ENCODE data around the gene ATP8A1. TPM values are rescaled to one million over a fixed set of nuclear protein-coding genes. Genes with fewer than 3 reads are reported as not detected.
"Not testable (repeated sequence)": the region's sequence is repeated elsewhere in the genome, so short reads cannot be mapped to it uniquely, and the experiment has no call there.

ATP8A1 gene
- total RNA-seq, 2 experiments from 2014 or later = 80.0 to 141 TPM

GRCh38 chr4:42381666-42382065 is 275.2 kb downstream of the ATP8A1 start:
- no peak overlapping the region for H3K4me3 ChIP-seq (ENCODE audit: low read depth, low read length, poor library complexity, severe bottlenecking)
- CTCF ChIA-PET (ENCODE audit: unreplicated experiment) = no interaction called here

GRCh38 chr4:42377497-42377896 is 279.4 kb downstream of the ATP8A1 start:
- no TSS peak for BruUV-seq (replicated peaks)
- H4K20me1 ChIP-seq (ENCODE audit: insufficient read depth, low read length) = no peaks in the 10 kb centered on the region
- H3K9me3 ChIP-seq (ENCODE audit: low read length) = no peaks in the 10 kb centered on the region
- TF ChIP-seq CTCF (conservative IDR thresholded peaks at IDR 0.05; ENCODE audit: low read length) (no peak), EZH2phosphoT487 (IDR thresholded peaks at IDR 0.05; ENCODE audit: borderline replicate concordance, low read depth, low read length) (no peak)
- no peaks in the 10 kb centered on the region for H3K9me2 ChIP-seq (ENCODE audit: insufficient read depth, low read length)
- H3K4me3 ChIP-seq (ENCODE audit: low read depth, low read length, poor library complexity, severe bottlenecking) = no peak overlapping the region
- intact Hi-C loops (cut with micrococcal nuclease; ENCODE audit: unreplicated experiment) = no loop called here
- no peaks in the 10 kb centered on the region for H3K36me3 ChIP-seq (ENCODE audit: insufficient read depth, low read length)
- H3K4me1 ChIP-seq (ENCODE audit: insufficient read depth, low read length, poor library complexity, severe bottlenecking) = no peaks in the 10 kb centered on the region
- no peak for DNase-seq (ENCODE audit: low spot score)
- ChIA-PET POLR2A (no interaction called here), CTCF (ENCODE audit: unreplicated experiment) (no interaction called here)
- H3K79me2 ChIP-seq (ENCODE audit: insufficient read depth, low read depth, low read length) = no peaks in the 10 kb centered on the region
- no peak overlapping the region for H3K27ac ChIP-seq (ENCODE audit: low read depth, low read length, poor library complexity, severe bottlenecking)
- H3K4me2 ChIP-seq (ENCODE audit: low read length) = no peak overlapping the region
- no peak overlapping the region for H2AFZ ChIP-seq (ENCODE audit: low read length)

More at GRCh38 chr4:42381666-42382065, 275.2 kb downstream of the ATP8A1 start:
- intact Hi-C loops (cut with micrococcal nuclease; ENCODE audit: unreplicated experiment) = no loop called here
- Histone ChIP-seq H2AFZ (ENCODE audit: low read length) (no peak overlapping the region), H3K9me2 (ENCODE audit: insufficient read depth, low read length) (no peaks in the 10 kb centered on the region; the same call in 1 of the 2 replicates), H3K4me2 (ENCODE audit: low read length) (no peak overlapping the region), H3K4me1 (ENCODE audit: insufficient read depth, low read length, poor library complexity, severe bottlenecking) (no peaks in the 10 kb centered on the region), H3K9me3 (ENCODE audit: low read length) (no peaks in the 10 kb centered on the region), H3K79me2 (ENCODE audit: insufficient read depth, low read depth, low read length) (no peaks in the 10 kb centered on the region), H3K36me3 (ENCODE audit: insufficient read depth, low read length) (no peaks in the 10 kb centered on the region), H4K20me1 (ENCODE audit: insufficient read depth, low read length) (no peaks in the 10 kb centered on the region), H3K27ac (ENCODE audit: low read depth, low read length, poor library complexity, severe bottlenecking) (no peak overlapping the region)
- TF ChIP-seq CTCF (conservative IDR thresholded peaks at IDR 0.05; ENCODE audit: low read length) = no peak
- DNase-seq (ENCODE audit: low spot score) = no peak
- no TSS peak for BruUV-seq (replicated peaks)
- POLR2A ChIA-PET = interaction anchor here (0.7 to 1.0 kb wide), 2 partner anchors 10 to 52 kb away, joined by 3 read pairs; no protein-coding TSS in a partner anchor

GRCh38 chr4:42372303-42372702 is 284.6 kb downstream of the ATP8A1 start:
- H3K4me2 ChIP-seq (ENCODE audit: low read length); H3K4me3 ChIP-seq (ENCODE audit: low read depth, low read length, poor library complexity, severe bottlenecking); H4K20me1 ChIP-seq (ENCODE audit: insufficient read depth, low read length); H3K27ac ChIP-seq (ENCODE audit: low read depth, low read length, poor library complexity, severe bottlenecking); DNase-seq (ENCODE audit: low spot score); H2AFZ ChIP-seq (ENCODE audit: low read length); H3K79me2 ChIP-seq (ENCODE audit: insufficient read depth, low read depth, low read length); BruUV-seq (replicated peaks); H3K9me2 ChIP-seq (ENCODE audit: insufficient read depth, low read length); CTCF ChIA-PET (ENCODE audit: unreplicated experiment); H3K4me1 ChIP-seq (ENCODE audit: insufficient read depth, low read length, poor library complexity, severe bottlenecking); H3K9me3 ChIP-seq (ENCODE audit: low read length); H3K36me3 ChIP-seq (ENCODE audit: insufficient read depth, low read length): not testable (repeated sequence)
- intact Hi-C loops (cut with micrococcal nuclease; ENCODE audit: unreplicated experiment) = loop anchor here (2.0 to 5.0 kb wide), 3 partner anchors 90 to 492 kb away; no protein-coding TSS in a partner anchor
- POLR2A ChIA-PET = interaction anchor here (0.6 kb wide), 1 partner anchor 341 kb away, joined by 4 read pairs; no protein-coding TSS in a partner anchor
